ENCODE results near the gene PHF5A.

DNA sequence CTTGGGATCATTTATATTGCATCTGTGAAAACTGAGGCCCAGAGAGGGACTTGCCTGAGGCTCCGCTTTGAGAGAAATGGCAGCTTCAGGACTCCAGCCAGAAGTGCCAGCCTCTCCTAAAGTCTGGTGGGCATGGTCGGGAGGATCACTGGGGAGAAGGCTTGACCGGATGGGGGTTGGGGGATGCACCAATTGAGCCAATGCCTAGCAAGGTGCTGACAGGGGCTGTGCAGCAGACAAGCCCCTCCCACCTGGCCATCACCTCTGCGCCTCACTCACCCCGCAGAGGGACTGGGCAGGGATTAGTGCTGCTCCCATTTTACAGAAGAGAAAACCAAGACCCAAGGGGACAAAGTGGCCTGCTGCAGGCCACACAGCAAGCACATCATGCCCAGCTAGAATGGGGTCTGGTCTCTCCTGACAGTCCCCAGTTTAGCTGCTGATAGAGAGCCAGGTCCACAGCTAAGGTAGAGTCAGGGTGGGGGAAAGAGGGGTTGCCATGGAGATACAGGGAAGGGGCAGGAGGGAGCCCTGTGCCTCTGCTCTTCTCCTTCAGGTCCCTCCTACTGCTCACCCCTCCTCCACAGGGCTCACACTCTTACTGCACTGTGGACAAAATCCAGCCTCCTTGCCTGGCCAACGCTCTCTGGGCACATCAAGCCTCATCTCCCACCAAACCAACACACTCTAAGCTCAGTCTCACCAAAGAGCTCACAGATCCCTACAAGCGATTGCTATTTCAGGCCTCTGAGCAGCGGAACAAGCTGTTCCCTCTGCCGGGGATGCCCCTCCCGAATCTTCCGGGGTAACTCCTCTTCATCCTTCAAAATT lies 57.3 kb downstream of the PHF5A start:
- TF ChIP-seq POLR2AphosphoS5 (IDR thresholded peaks at IDR 0.05; ENCODE audit: low read depth, low read length) (no peak), TAF1 (IDR thresholded peaks at IDR 0.05; ENCODE audit: low read depth, low read length) (no peak), POLR2A (IDR thresholded peaks at IDR 0.05; ENCODE audit: low read depth, low read length) (no peak), SPI1 (IDR thresholded peaks at IDR 0.05; ENCODE audit: low read depth, low read length) (no peak), PAX5 (IDR thresholded peaks at IDR 0.05; ENCODE audit: insufficient read depth, low read length, severe bottlenecking) (no peak)

Measured in GM12891 (cell line).